GM12801 (cell line): ENCODE data around the gene NYAP2.

Source experiments
- CTCF ChIP-seq: IDR thresholded peaks from one replicate; pipeline ENCODE4 v1.5.1; 2011; ENCODE audit warnings: control low read depth; ENCODE audit not compliant: insufficient read length; ENCODE audit errors: extremely low read depth

NYAP2 gene

GRCh38 chr2:225414902-225415301 is 15.4 kb downstream of the NYAP2 start:
- TF ChIP-seq CTCF, result no peak

DNA sequence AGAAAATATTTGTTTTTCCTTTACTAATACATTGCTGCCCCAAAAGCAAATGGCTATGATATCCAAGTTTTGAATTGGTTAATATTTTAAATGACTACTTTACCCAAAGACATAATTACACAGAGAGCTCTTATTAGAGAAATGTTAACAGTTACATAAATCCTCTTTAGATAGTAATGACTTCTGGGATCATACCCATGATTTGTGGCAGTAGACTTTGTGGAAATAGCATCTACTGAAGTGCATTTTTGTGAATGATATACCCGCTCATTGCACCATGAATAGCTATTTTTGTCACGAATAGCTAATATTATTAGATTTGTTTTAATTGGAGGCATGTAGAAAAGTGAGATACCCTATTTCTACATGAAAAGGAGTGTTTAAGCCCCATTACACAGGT is 15.8 kb downstream of the NYAP2 start:
- TF ChIP-seq CTCF, result no peak

- no peak for TF ChIP-seq CTCF
Measured at GRCh38 chr2:225415792-225416191, 16.3 kb downstream of the NYAP2 start.

GRCh38 chr2:225416616-225417367 is 17.3 kb downstream of the NYAP2 start:
- TF ChIP-seq CTCF, result no peak

GRCh38 chr2:225419033-225419432 is 19.5 kb downstream of the NYAP2 start:
- no peak for TF ChIP-seq CTCF

DNA sequence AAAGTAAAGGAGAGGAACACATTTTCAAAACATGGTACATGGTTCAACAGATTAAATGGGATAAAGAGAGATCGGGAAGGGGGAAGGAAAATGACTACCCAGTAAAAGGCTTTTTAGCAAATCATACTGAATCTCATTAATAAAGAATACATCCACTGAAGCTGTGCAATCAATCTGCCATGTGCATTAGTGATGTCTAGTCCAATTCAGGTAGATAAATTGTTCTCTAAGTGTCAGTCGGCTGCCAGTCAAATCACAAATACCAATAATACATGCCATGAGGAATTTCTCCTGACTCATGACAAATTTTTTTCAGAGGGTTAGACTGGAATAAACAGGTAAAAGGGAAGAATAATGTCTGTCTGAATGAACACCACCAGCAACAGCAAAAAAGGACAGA is 22.6 kb downstream of the NYAP2 start:
- no peak for TF ChIP-seq CTCF

DNA sequence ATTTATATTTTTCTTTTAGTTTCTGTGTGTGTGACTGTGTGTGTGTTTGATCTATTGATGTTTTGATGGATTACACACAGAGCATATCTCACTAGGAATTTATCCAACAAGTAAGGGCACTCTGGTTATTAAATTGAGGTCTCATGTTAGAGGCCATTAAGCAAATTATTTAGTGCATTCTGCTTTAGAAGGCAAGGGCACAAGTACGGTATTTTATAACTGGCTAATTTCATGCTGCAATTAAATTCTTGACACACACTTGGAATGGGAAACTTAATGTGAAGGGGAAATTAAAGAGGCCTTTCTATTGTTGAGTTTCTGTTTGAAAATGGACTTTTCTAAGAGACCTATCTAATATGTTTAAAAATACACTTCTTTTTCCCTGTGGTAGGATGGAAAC is 25.8 kb downstream of the NYAP2 start:
- no peak for TF ChIP-seq CTCF

- TF ChIP-seq CTCF, result no peak
Measured at GRCh38 chr2:225428360-225428759, 28.9 kb downstream of the NYAP2 start.
